PC-9 (cell line): ENCODE measurements around the gene TMEM187. TPM values are rescaled to one million over a fixed set of nuclear protein-coding genes. Genes with fewer than 3 reads are reported as not detected.

ENCODE experiments used
- BruUV-seq: library from RNA; stranded (reverse); fragments of 400-500 nt; replicated peaks from 2 replicates; lab custom pipeline; 2021; lab: Mats Ljungman, UMichigan
- CTCF ChIA-PET: fragments of 300-600 bp; sonication (Branson Sonifier 250); formaldehyde crosslinking; loops from one replicate; lab custom pipeline; 2022; ENCODE audit warnings: antibody characterized with exemption; lab: Charles Lee
- POLR2A ChIA-PET: fragments of 300-600 bp; sonication (Branson Sonifier 250); formaldehyde crosslinking; loops from one replicate; lab custom pipeline; 2022; ENCODE audit warnings: antibody characterized with exemption; ENCODE audit not compliant: unreplicated experiment; lab: Charles Lee
- DNase-seq, 2 experiments: peaks; one replicate each; pipeline versions ENCODE4 v3.0.0 to v3.0.0-alpha.2; 2015 to 2022; ENCODE audit warnings: mixed read lengths in 1 of 2
- H2AFZ ChIP-seq: fragments of 200-600 bp; sonication (generic); 2 replicates; pipeline ENCODE4 v1.8.1; 2017; ENCODE audit warnings: antibody characterized with exemption
- H3F3A ChIP-seq: fragments of 200-600 bp; sonication (generic); 2 replicates; pipeline ENCODE4 v1.8.1; 2017; ENCODE audit warnings: antibody characterized with exemption, mild to moderate bottlenecking, low read depth; ENCODE audit not compliant: insufficient read depth
- H3K27ac ChIP-seq: fragments of 200-600 bp; sonication (generic); 2 replicates; pipeline ENCODE4 v1.6.1; 2016; ENCODE audit warnings: mixed run types
- H3K27me3 ChIP-seq: fragments of 200-600 bp; sonication (generic); 2 replicates; pipeline ENCODE4 v1.6.1; 2016; ENCODE audit warnings: low read depth, mixed run types; ENCODE audit not compliant: insufficient read depth
- H3K36me3 ChIP-seq: fragments of 200-600 bp; sonication (generic); 2 replicates; pipeline ENCODE4 v1.6.1; 2016; ENCODE audit warnings: low read depth, mixed run types
- H3K4me1 ChIP-seq: fragments of 200-600 bp; sonication (generic); replicated peaks from 2 replicates; pipeline ENCODE4 v1.6.1; 2016; ENCODE audit warnings: mixed run types; ENCODE audit not compliant: insufficient read depth
- H3K4me2 ChIP-seq: fragments of 200-600 bp; sonication (generic); 2 replicates; pipeline ENCODE4 v1.6.1; 2017; ENCODE audit warnings: mixed run types
- H3K4me3 ChIP-seq: fragments of 200-600 bp; sonication (generic); 2 replicates; pipeline ENCODE4 v1.6.1; 2016; ENCODE audit warnings: mixed run types
- H3K79me2 ChIP-seq: fragments of 200-600 bp; sonication (generic); 2 replicates; pipeline ENCODE4 v1.6.1; 2017; ENCODE audit warnings: low read depth, mixed run types
- H3K9me2 ChIP-seq: fragments of 200-600 bp; sonication (generic); 2 replicates; pipeline ENCODE4 v1.8.1; 2017; ENCODE audit warnings: mild to moderate bottlenecking; ENCODE audit not compliant: insufficient read depth
- H3K9me3 ChIP-seq: fragments of 200-600 bp; sonication (generic); 2 replicates; pipeline ENCODE4 v1.8.1; 2016; ENCODE audit warnings: low read depth; ENCODE audit not compliant: insufficient read depth
- H4K20me1 ChIP-seq: fragments of 200-600 bp; sonication (generic); 2 replicates; pipeline ENCODE4 v1.8.1; 2017; ENCODE audit not compliant: insufficient read depth
- EZH2 ChIP-seq: fragments of 200-600 bp; sonication (generic); IDR thresholded peaks from 2 replicates; pipeline ENCODE4 v1.8.0; 2017; ENCODE audit warnings: antibody characterized with exemption, low read depth
- intact Hi-C: fragments of 100-400 bp; cut with micrococcal nuclease; formaldehyde crosslinking; loops from one replicate; pipeline ENCODE4 v1.10.0; 2022; ENCODE audit not compliant: unreplicated experiment
- total RNA-seq: library from RNA; stranded (reverse); gene quantifications from 2 replicates; pipeline ENCODE4 v1.2.3, GENCODE V29; 2021
- TF ChIP-seq, protein P1 (sequence below): fragments of 200-600 bp; sonication (generic); conservative IDR thresholded peaks from 2 replicates; pipeline ENCODE4 v1.6.1; 2017; ENCODE audit warnings: mixed run types, antibody characterized with exemption, mild to moderate bottlenecking, moderate library complexity

TMEM187 gene
- total RNA-seq, 1 experiment from 2014 or later = 20.1 TPM

DNA sequence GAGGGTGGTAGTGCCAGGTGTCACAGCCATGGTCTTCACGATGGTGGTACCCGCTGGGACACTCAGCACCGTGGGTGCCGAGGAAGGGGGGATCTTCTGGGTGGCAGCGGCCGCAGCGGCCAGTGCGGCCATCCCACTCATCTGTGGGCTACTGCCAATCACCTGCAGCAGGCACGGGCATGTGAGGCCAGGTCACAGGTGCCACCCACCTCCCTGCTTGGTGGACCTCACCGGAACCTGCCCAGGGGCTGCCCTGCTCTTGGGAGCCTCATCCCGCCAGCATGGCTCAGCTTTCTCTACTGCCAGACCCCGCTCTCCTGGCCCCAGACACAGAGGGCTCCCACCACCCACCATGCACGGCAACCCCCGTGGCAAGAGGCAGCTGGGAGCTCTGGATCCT, 13.9 kb upstream of the TMEM187 start:
- TF ChIP-seq EZH2 = no peak
- TF ChIP-seq, protein P1, sequence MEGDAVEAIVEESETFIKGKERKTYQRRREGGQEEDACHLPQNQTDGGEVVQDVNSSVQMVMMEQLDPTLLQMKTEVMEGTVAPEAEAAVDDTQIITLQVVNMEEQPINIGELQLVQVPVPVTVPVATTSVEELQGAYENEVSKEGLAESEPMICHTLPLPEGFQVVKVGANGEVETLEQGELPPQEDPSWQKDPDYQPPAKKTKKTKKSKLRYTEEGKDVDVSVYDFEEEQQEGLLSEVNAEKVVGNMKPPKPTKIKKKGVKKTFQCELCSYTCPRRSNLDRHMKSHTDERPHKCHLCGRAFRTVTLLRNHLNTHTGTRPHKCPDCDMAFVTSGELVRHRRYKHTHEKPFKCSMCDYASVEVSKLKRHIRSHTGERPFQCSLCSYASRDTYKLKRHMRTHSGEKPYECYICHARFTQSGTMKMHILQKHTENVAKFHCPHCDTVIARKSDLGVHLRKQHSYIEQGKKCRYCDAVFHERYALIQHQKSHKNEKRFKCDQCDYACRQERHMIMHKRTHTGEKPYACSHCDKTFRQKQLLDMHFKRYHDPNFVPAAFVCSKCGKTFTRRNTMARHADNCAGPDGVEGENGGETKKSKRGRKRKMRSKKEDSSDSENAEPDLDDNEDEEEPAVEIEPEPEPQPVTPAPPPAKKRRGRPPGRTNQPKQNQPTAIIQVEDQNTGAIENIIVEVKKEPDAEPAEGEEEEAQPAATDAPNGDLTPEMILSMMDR = no peak
- POLR2A ChIA-PET = no interaction called here
- H3F3A ChIP-seq = no peaks in the 10 kb centered on the region
- no TSS peak for BruUV-seq
- H3K9me3 ChIP-seq = no peaks in the 10 kb centered on the region
- no peak overlapping the region for H3K4me3 ChIP-seq
- intact Hi-C loops = no loop called here
- CTCF ChIA-PET = no interaction called here
- H3K27ac ChIP-seq = no peak overlapping the region
- H3K9me2 ChIP-seq = no peaks in the 10 kb centered on the region
- no peak overlapping the region for H2AFZ ChIP-seq
- no peaks in the 10 kb centered on the region; the same call in 1 of the 2 replicates for H4K20me1 ChIP-seq
- no peak for DNase-seq
- no peaks in the 10 kb centered on the region for H3K4me1 ChIP-seq
- no peaks in the 10 kb centered on the region for H3K27me3 ChIP-seq
- no peak overlapping the region for H3K4me2 ChIP-seq
- H3K79me2 ChIP-seq = no peaks in the 10 kb centered on the region
- no peaks in the 10 kb centered on the region for H3K36me3 ChIP-seq

DNA sequence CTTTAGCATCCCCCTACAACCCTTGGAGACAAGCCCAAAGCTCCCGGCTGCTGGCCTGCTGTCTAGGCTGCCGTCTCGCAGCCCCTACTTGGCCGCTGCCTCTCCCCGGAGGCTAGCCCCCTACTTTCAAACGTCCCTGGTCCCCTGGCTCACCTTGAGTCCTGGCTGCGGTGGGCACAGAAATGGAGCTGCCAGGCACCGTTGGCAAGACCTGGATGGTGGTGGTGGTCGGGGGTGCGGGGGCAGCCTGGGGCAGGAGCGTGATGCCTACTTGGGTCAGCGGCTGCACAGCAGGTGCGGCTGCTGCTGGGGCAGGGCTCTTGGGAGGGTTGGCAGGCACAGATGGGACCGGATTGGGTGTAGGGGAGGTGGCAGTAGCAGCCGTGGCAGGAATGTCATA, 12.9 kb upstream of the TMEM187 start:
- H3K27me3 ChIP-seq = no peaks in the 10 kb centered on the region
- no peak overlapping the region for H2AFZ ChIP-seq
- H3K36me3 ChIP-seq = no peaks in the 10 kb centered on the region
- no peak overlapping the region for H3K4me2 ChIP-seq
- peaks cover 4% of the 10 kb centered on the region; the same call in 1 of the 2 replicates for H4K20me1 ChIP-seq
- H3K4me1 ChIP-seq = no peaks in the 10 kb centered on the region
- no peaks in the 10 kb centered on the region for H3F3A ChIP-seq
- BruUV-seq = no TSS peak
- H3K79me2 ChIP-seq = peaks cover 2% of the 10 kb centered on the region; the same call in 1 of the 2 replicates
- no peak for TF ChIP-seq EZH2
- no peak overlapping the region for H3K4me3 ChIP-seq
- H3K27ac ChIP-seq = no peak overlapping the region
- H3K9me3 ChIP-seq = no peaks in the 10 kb centered on the region
- CTCF ChIA-PET = no interaction called here
- POLR2A ChIA-PET = no interaction called here
- intact Hi-C loops = no loop called here
- DNase-seq = no peak
- no peaks in the 10 kb centered on the region for H3K9me2 ChIP-seq

DNA sequence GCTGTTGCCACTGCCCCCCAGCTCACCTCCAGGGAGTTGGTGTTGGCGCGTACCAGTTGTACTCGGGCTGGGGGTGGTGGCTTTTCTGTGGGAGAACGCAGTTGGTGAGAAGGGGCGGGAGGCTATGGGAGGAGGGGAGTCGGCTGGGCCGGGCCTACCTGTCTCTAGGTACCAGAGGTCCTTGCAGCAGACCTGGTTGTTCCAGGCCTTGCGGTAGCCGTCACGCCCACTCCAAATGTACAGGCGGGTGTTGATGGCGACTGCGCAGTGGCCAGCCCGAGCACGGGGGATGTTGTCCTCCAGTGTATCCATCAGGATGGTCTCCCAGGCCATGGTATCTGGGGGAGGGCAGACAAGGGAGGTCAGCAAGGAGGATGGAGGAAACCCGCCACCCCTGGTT, 12.5 kb upstream of the TMEM187 start:
- Histone ChIP-seq H3K27me3 (no peaks in the 10 kb centered on the region), H3K4me3 (no peak overlapping the region), H3K9me2 (no peaks in the 10 kb centered on the region), H3K4me2 (no peak overlapping the region), H3K79me2 (peaks cover 7% of the 10 kb centered on the region; the same call in 1 of the 2 replicates), H3K4me1 (no peaks in the 10 kb centered on the region), H3K36me3 (no peaks in the 10 kb centered on the region), H3F3A (no peaks in the 10 kb centered on the region), H2AFZ (no peak overlapping the region), H3K9me3 (no peaks in the 10 kb centered on the region), H3K27ac (no peak overlapping the region), H4K20me1 (peaks cover 8% of the 10 kb centered on the region; the same call in 1 of the 2 replicates)
- POLR2A ChIA-PET = no interaction called here
- CTCF ChIA-PET = no interaction called here
- BruUV-seq = no TSS peak
- no peak for DNase-seq
- TF ChIP-seq, protein P1 = no peak
- TF ChIP-seq EZH2 = no peak
- intact Hi-C loops = no loop called here

DNA sequence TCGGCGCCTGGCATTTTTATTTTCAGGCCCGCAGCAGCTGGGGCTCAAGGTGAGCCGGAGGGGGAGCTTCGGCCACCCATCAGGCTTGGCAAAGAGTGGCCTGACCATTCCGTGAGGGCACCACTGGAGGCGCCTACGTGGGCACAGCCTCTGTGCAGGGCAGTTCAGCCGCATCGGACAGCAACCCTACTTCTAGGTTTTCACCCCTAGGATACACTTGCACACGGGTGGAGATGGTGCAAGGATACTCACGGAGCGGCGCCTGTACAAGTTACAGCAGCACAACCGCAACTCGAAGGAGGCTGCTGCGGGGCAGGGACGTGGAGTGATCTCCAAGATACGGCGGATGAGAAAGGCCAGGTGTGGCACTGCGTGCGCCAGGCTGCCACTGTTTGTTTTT, 11.8 kb upstream of the TMEM187 start:
- CTCF ChIA-PET = no interaction called here
- BruUV-seq = no TSS peak

More for the DNA sequence above, 11.8 kb upstream of the TMEM187 start:
- H2AFZ ChIP-seq = no peak overlapping the region
- TF ChIP-seq, protein P1 = no peak
- no peak for TF ChIP-seq EZH2
- no peaks in the 10 kb centered on the region for H3F3A ChIP-seq
- H3K27me3 ChIP-seq = no peaks in the 10 kb centered on the region
- H3K27ac ChIP-seq = no peak overlapping the region
- H3K9me3 ChIP-seq = no peaks in the 10 kb centered on the region
- no peaks in the 10 kb centered on the region for H3K36me3 ChIP-seq
- no peak overlapping the region for H3K4me3 ChIP-seq
- H3K9me2 ChIP-seq = no peaks in the 10 kb centered on the region
- POLR2A ChIA-PET = no interaction called here
- H3K79me2 ChIP-seq = peaks cover 14% of the 10 kb centered on the region
- intact Hi-C loops = no loop called here
- H4K20me1 ChIP-seq = peaks cover 15% of the 10 kb centered on the region
- no peaks in the 10 kb centered on the region for H3K4me1 ChIP-seq
- no peak overlapping the region for H3K4me2 ChIP-seq
- DNase-seq = no peak
